Measurements from ENCODE around the gene KLF9.

Gene KLF9

GRCh38 chr9:70421272-70422180 lies 7.1 kb upstream of the KLF9 start:
- no peak for DNase-seq

- peak; percentile 80 for DNase-seq
Observed at GRCh38 chr9:70420441-70421271, 6.2 kb upstream of the KLF9 start.

GRCh38 chr9:70419556-70420440 lies 5.3 kb upstream of the KLF9 start:
- DNase-seq: peak; percentile 67

GRCh38 chr9:70418822-70419555 lies 4.5 kb upstream of the KLF9 start:
- DNase-seq: peak; percentile 90

- no peak for DNase-seq
Observed at GRCh38 chr9:70415476-70415875, 1.0 kb upstream of the KLF9 start.

GRCh38 chr9:70415041-70415440 lies 584 bp upstream of the KLF9 start:
- DNase-seq: no peak

- DNase-seq: no peak
Observed at GRCh38 chr9:70413464-70413798, 1.0 kb downstream of the KLF9 start.

GRCh38 chr9:70412832-70413463 lies 1.5 kb downstream of the KLF9 start:
- peak; percentile 70 for DNase-seq

GRCh38 chr9:70411930-70412831 lies 2.3 kb downstream of the KLF9 start:
- peak; percentile 38 for DNase-seq

GRCh38 chr9:70411121-70411929 lies 3.1 kb downstream of the KLF9 start:
- peak; percentile 47 for DNase-seq

- DNase-seq: no peak
Observed at GRCh38 chr9:70410368-70410767, 4.1 kb downstream of the KLF9 start.

GRCh38 chr9:70409800-70410199 lies 4.7 kb downstream of the KLF9 start:
- no peak for DNase-seq

GRCh38 chr9:70409280-70409679 lies 5.2 kb downstream of the KLF9 start:
- DNase-seq: no peak

GRCh38 chr9:70408393-70409040 lies 5.9 kb downstream of the KLF9 start:
- DNase-seq: no peak

- no peak for DNase-seq
Observed at GRCh38 chr9:70407081-70407503, 7.4 kb downstream of the KLF9 start.

GRCh38 chr9:70406434-70406862 lies 8.0 kb downstream of the KLF9 start:
- no peak for DNase-seq

GRCh38 chr9:70405808-70406433 lies 8.5 kb downstream of the KLF9 start:
- no peak for DNase-seq

GRCh38 chr9:70404261-70404660 lies 10.2 kb downstream of the KLF9 start:
- no peak for DNase-seq

- DNase-seq: no peak
Observed at GRCh38 chr9:70403618-70404025, 10.8 kb downstream of the KLF9 start.
